ENCODE data around the gene KCNAB2.

DNA sequence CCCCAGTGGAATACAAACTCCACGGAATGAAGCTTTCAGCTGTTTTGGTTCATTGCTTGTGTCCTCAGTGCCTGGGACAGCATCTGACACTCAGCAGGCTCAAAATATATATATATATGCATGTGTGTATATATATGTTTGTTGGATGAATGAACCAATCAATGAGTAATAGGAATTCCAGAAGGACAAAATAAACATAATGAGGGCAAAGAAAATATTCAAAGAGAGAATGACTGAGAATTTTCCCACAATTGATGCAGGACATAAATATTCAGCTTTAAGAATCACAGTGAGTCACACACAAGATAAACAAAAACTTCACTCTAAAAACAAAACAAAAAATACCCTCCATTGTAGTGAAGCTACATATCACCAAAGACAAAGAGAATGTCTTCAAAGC lies 70.4 kb downstream of the KCNAB2 start:
- TF ChIP-seq EZH2 (IDR thresholded peaks at IDR 0.05) (no peak), EZH2phosphoT487 (IDR thresholded peaks at IDR 0.05) (no peak)
- TF ChIP-seq, protein P1, sequence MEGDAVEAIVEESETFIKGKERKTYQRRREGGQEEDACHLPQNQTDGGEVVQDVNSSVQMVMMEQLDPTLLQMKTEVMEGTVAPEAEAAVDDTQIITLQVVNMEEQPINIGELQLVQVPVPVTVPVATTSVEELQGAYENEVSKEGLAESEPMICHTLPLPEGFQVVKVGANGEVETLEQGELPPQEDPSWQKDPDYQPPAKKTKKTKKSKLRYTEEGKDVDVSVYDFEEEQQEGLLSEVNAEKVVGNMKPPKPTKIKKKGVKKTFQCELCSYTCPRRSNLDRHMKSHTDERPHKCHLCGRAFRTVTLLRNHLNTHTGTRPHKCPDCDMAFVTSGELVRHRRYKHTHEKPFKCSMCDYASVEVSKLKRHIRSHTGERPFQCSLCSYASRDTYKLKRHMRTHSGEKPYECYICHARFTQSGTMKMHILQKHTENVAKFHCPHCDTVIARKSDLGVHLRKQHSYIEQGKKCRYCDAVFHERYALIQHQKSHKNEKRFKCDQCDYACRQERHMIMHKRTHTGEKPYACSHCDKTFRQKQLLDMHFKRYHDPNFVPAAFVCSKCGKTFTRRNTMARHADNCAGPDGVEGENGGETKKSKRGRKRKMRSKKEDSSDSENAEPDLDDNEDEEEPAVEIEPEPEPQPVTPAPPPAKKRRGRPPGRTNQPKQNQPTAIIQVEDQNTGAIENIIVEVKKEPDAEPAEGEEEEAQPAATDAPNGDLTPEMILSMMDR (IDR thresholded peaks at IDR 0.05) = no peak
